HS-27A (cell line): ENCODE measurements around the gene RAB6B.
"Not testable (repeated sequence)": the region's sequence is repeated elsewhere in the genome, so short reads cannot be mapped to it uniquely, and the experiment has no call there.

Experiments used
- DNase-seq: peaks from one replicate; pipeline ENCODE4 v3.0.0-alpha.2; 2012; ENCODE audit warnings: low read depth, missing footprints

The RAB6B gene

DNA sequence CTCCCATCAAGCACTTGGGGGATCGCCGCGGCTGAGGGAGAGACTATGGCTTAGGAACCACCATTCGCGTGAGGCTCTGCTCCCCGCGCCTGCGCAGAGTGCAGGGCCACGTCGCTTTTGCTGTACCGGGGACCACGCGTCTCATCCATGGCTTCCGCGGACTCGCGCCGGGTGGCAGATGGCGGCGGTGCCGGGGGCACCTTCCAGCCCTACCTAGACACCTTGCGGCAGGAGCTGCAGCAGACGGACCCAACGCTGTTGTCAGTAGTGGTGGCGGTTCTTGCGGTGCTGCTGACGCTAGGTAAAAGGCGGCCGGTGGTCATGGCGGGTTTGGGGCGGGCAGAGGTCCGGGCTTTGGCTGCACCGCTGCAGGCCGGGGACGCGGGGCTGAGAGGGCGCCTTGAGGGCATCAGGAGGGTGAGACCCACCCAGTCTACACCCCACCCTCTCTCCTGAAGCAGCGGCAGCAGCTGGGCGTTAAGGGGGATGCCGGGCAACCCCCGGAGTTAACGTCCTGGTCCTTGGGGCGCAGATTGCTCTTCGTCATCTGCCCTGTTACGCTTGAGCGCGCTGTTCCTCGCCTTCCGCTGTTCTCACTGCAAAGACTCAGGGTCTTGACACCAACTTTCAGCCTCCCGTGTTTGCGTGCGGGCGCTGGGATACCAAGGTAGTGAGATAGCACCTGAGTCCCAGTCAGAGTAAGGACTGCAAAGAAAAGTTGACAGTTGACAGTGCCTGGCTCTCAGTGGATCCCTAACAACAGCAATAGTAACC is 89.8 kb downstream of the RAB6B start, which contains the start of gene SRPRB:
TSS of gene SRPRB (plus strand) at position 114 of the 774 bp plus-strand sequence. CDS start at position 148, 34 bp downstream.
- peak; percentile 80 for DNase-seq

DNA sequence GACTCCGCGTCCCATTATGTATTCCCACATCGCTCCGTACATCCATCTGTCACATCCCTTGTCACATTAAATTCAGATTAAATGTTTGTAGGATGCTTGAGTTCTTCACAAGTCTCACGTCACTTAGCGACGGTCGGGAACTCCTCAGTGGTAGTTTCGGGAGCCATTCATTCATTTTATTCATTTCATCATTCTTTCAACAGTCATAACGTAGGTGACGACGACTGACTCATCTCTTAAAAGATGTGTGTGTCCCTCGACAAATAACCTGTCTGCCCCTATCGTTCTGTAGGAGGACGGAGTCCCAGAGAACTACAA is 90.3 kb downstream of the RAB6B start:
- no peak for DNase-seq

DNA sequence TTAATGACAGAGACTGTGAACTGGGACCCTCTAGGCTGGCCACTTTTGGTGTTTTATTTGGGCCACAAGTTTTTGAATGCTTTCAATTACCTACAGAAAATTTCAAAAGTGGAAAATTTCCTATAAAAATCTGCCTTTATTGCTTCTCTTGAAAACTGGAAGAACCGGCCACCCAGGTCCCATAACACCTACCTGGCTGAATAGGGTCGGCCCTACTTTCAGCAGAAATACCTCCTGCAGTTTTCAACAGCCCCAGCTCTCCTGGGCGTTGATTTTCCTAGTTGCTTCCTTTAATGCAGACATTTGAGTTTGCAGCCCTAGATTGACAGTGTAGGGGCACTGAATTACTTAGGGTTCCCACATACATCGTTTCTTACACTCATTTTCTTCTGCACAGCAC is 90.8 kb downstream of the RAB6B start:
- DNase-seq: no peak

DNA sequence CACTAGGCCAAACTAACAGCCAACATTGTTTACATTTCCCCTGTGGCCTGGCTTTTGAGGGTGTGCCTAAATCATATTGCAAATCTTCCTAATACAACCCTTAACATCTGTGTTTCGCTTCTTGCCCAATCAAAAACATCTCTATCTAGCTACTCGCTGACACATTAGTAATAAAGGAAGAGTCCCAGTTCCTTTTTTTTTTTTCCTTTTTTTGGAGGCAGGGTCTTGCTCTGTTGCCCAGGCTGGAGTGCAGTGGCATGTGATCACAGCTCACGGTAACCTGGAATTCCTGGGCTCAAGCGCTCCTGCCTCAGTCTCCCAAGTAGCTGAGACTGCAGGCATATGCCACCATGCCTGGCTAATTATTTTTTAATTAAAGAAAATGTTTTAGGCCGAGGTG is 92.2 kb downstream of the RAB6B start:
- DNase-seq: no peak

DNA sequence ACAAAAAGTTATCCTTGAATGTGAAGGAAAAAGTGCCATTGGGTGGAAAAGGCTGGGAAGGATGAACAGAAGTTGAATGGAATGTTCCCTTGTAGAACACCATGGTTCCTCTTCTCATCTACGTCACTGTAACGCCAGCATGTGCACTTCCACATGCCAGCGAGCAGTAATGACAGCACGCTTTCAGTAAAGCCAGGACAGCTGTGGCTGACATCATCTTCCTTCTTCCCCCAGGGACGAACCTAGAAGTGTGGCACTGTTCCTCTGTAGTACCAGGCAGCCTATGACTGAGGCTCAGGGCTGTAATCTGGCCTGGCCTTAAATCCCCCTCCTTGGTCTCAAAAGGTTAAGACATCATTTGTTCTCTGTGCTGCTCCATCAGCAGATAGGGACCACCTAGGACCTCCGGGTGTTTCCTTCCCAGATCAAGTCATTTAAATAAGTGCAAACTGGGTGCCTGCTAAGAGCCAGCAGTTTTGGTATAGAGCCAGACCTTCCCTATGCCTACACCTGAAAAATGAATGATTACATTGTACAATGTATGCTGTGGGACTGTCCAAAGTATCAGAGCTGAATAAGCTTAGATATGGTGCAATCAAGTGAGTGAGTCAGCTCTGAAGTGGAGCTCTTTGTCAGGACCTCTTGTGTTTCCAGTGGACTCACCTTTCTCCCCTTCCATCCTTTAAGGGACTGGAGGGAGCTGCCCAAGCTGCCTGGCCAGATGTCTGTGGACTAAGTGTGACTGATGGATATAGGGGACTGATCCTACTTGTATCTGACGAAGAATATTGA is 95.7 kb downstream of the RAB6B start:
- no peak for DNase-seq

DNA sequence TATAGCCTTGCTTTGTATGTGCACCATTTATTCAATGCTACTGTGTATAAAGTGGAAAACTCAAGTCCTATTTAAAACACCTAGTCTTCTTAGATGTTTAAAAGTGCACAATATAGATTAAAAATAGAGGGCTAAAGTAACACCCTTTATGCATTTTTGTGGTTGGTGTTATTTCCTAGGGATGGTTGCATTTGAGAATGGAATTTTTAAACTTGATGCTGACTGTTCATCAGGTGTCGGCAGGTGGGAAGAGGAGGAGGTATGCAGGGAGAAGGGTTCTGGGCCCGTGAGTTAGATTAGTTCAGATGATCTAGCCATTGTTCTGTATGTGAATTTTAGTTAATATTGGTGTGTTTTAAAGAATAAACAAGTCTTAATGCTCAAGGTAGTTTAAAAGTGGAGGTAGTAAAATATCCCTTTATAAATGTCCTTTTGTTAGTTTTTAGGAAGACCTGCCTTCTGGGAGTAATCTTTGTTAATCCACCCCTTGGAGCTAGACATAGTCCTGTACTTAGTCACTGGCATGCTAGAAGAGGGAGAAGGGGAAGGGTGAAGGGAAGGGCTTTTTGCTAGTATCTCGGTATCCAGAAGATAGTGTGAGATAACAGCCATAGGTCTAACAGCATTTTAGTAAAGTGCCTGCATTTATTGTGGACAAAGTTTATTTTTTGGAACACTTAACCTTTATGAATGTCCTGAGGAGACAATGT is 98.1 kb downstream of the RAB6B start:
- peak; percentile 30 for DNase-seq

DNA sequence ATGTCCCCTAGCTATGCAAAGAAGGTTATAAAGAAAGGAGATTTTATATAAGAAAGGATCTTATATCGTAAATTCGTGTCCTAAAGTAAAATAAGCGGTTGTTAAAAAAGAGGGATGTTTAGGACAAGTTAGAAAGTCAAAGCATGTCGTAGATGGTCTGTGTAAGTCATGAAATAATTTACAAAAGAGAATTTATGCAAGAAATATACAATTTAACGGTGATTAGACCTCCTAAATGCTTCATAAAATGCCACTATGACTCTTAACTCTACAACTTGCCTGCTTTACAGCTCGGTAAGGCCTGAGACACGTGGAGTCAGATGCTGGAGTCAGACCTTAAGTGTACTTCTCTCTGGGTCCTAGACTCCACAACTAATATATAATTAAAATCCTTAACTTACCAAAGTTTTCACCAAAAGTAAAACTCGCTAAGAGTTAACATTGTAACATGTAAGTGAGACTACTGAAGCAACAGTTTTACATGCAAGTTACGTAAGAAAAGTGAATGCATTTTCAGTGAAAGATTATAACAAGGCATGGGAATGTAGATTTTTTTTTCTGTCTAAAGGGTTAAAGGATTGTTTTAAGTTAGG is 103.4 kb downstream of the RAB6B start:
- DNase-seq: peak; percentile 20

DNA sequence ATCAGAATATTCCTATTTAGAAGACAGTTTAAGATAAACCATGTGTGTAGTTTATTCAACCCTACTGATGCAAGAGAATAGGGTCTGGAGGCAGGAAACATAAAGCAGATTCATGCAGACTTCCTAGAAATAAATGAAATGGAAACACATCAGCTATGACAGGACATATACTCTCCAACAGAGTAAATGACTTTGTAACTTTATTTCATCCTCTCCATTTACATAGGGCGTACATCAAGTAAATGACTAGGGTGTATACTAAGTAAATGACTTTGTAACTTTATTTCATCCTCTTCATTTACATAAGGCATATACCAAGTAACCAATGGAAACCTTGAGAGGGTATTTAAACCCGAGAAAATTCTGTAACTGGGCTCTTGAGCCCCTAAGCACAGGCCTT is 107.7 kb downstream of the RAB6B start:
- no peak for DNase-seq

DNA sequence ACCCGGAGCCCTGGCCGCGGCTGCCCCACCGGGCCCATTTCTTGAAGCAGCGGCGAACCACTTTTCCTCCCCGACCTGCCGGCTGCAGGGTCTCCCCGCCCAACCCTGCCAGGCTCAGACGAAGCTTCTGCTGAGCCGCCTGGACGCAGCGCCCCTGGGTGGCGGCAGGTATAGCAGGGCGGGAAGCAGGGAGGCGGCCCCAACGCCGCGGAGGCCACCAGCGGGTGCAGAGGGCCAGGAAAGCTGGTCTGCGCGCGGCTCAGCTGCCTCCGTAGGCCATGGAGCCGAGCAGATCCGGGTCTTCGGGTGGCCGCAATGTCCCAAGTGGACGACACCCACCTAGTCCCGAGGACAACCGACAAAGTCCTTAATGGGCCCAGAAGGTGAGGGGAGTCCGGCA is 111.9 kb downstream of the RAB6B start:
- no peak for DNase-seq

DNA sequence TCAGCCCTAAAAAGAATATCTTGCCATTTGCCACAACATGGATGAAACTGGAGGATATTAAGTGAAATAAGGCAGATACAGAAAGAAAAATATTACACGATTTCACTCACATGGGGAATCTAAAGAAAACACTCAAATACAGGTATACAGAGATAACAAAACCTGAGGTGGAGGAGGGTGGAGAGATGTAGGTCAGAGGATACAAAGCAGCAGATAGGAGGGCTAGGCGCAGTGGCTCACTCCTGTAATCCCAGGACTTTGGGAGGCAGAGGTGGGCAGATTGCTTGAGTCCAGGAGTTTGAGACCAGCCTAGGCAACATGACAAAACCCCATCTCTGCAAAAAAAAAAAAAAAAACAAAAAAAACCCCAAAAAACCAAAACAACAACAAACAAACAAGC is 113.2 kb downstream of the RAB6B start:
- no peak for DNase-seq

DNA sequence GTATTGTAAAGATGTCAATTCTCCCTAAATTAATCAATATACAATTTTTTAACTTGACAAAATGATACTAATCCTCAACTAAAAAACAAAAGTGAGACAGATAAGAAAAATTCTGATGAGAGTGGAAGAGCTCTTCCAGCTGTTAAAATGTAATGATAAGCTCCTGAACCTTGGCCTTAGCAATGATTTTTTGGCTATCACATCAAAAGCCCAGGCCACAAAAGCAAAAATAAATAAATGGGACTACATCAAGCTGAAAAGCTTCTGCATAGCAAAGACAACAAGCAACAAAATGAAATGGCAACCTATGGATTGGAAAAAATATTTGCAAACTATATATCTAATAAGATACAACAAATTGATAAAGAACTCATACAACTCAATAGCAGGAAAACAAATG is 114.1 kb downstream of the RAB6B start:
- DNase-seq: no peak

DNA sequence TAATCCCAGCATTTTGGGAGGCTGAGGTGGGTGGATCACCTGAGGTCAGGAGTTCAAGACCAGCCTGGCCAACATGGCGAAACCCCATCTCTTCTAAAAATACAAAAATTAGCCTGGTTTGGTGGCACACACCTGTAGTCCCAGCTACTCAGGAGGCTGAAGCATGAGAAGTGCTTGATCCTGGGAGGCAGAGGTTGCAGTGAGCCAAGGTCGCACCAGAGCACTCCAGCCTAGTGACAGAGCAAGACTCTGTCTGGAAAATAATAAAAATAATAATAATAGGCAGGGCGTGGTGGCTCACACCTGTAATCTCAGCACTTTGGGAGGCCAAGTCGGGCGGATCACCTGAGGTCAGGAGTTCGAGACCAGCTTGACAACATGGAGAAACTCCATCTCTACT is 114.9 kb downstream of the RAB6B start:
- DNase-seq: not testable (repeated sequence)

DNA sequence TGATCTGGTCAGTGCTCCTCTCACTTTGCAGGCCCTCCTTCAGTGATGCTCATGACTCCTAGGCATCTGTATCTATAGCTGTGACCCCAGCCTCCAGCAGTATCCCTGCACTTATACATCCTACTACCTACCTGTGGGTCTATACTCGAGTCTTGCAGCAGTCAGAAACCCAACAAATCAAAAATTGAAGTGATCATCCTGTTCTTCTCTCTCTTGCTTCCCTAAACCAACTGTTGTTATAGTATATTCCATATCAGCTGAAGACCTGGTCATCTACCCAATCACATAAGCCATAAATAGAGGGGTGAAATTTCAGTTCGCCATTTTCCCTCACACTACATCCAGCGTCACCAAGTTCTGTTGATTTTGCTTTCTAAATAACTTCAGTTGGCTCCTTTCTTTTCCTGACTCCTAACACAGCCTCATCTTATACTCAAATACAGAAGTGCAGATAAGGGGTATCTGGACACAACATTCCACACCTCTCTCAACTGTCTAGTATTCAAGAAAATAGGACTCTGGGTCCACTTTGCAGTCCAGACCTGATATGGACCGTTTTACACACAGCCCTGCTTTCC is 116.0 kb downstream of the RAB6B start:
- DNase-seq: no peak

DNA sequence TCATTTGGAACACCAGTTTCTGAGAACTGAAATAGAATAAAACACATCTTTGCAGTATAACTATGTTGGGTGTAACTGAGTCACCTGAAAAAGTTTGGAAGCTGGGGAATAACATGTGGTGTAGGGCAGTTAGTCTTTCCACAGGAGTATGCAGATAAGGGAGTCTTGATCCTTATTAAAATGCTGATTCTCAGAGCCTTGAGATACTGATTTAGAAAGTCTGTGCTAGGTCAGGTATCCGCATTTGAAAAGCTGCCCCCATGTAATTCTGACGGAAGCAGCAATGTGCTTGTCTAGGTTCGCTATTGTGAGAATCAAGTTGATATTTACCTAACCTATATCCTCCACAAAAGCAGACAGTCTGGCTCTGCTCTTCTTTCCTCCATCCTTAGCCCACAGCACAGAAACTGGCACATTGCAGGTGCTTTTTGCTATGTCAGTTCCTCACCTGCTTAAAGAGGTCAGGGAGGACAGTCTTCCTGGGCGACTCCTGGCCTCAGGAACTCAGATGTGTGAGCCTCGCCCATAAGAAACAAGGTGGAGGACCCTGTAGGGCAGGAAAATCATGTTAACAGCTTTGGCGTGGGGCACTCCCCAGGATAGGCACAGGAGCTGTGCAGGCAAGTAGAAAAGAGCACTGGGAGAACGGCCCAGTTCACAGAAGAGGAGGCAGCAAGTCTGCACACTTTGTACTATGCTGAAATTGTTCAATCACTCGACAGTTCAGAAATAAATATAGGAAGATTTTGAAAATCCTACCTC is 117.7 kb downstream of the RAB6B start:
- no peak for DNase-seq

DNA sequence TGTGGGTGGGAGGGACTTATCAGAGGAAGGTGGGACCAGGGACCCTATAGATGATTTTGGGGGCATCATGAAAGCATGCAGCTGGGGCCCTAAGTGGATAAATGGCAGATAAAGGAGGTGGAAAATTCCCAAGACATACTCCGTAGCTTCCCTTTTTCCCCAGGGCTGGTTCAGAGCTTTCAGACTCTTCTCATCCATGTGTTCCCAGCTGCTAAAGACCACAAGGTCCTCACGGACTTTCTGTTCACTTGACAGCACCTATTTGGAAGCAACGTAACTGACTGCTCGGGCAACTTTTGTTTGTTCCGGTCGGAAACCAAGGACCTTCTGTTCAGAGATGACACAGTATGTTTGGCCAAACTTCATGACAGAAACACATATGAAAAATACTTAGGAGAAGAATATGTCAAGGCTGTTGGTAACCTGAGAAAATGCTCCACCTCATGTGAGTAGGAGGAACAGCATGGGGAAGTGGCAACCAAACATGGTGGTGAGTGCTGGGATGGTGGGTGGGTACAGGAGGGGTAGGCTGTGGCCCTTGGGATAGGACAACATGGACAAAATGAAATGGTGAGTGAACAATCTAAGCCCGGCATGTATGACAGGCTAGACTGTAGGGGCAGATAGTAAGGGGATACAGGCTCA is 118.8 kb downstream of the RAB6B start:
- DNase-seq: no peak

DNA sequence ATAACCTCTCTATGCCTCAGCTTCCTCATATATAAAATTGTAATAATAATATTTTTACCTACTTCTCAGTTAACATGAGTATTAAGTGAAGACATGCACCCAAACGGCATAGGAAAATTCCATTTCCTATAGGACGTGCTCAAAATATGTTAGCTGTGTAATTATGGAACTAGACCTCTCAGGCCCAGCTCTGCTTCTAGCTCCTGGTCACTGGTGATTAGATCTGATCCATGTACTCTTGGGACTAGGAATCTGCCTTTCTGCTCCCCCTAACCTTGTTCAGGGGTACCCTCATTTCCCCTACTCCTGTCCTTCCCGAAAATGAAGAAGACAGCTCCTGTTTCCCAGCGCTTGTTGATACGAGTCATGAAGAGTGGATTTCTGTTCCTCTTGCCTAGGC is 119.8 kb downstream of the RAB6B start:
- no peak for DNase-seq

DNA sequence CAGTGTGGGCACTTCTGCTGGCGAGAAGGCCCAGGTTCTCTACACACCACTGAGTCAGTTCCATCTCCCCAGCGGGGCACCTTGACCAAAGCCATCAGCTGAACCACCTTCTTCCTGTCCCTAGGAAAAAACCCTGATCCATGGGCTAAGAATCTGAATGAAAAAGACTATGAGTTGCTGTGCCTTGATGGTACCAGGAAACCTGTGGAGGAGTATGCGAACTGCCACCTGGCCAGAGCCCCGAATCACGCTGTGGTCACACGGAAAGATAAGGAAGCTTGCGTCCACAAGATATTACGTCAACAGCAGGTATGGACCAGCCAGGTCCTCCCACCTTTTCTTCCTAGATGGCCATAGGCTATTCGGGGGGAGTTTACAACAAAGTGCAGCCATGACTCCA is 120.4 kb downstream of the RAB6B start:
- DNase-seq: no peak
